GM18951 (cell line): ENCODE data around the gene MOB2.

ENCODE experiments used
- POLR2A ChIP-seq: IDR thresholded peaks from 4 replicates; pipeline ENCODE4 v1.6.1; 2011; ENCODE audit warnings: mild to moderate bottlenecking; ENCODE audit not compliant: insufficient read length, insufficient read depth; ENCODE audit errors: extremely low read depth
- in situ Hi-C: fragments of 300-500 bp; cut with MboI; formaldehyde crosslinking; loops from one replicate; pipeline ENCODE4 v1.12.0; 2022; ENCODE audit warnings: low sequenced_read_pairs, mixed read lengths, inconsistent platforms; ENCODE audit not compliant: unreplicated experiment

MOB2 gene

GRCh38 chr11:1496761-1497095 is 10.1 kb upstream of the MOB2 start:
- in situ Hi-C loops = no loop called here
- TF ChIP-seq POLR2A = no peak

- in situ Hi-C loops = no loop called here
- TF ChIP-seq POLR2A = no peak
These were observed 9.6 kb upstream of the MOB2 start for GRCh38 chr11:1496091-1496760.

- TF ChIP-seq POLR2A = no peak
- in situ Hi-C loops = no loop called here
These were observed 8.1 kb upstream of the MOB2 start for GRCh38 chr11:1494650-1495049.

GRCh38 chr11:1493650-1494244 is 7.2 kb upstream of the MOB2 start:
- TF ChIP-seq POLR2A = no peak
- in situ Hi-C loops = no loop called here

GRCh38 chr11:1491379-1491778 is 4.8 kb upstream of the MOB2 start:
- in situ Hi-C loops = no loop called here
- no peak for TF ChIP-seq POLR2A

GRCh38 chr11:1490651-1491050 is 4.1 kb upstream of the MOB2 start:
- TF ChIP-seq POLR2A = no peak

GRCh38 chr11:1488575-1489180 is 2.1 kb upstream of the MOB2 start:
- in situ Hi-C loops = no loop called here
- no peak for TF ChIP-seq POLR2A

More at GRCh38 chr11:1490651-1491050, 4.1 kb upstream of the MOB2 start:
- in situ Hi-C loops = no loop called here

GRCh38 chr11:1487851-1488574 is 1.4 kb upstream of the MOB2 start:
- in situ Hi-C loops = no loop called here
- no peak for TF ChIP-seq POLR2A

GRCh38 chr11:1487091-1487850 is 692 bp upstream of the MOB2 start:
- in situ Hi-C loops = no loop called here
- TF ChIP-seq POLR2A = no peak

GRCh38 chr11:1485504-1485885 is 1.1 kb downstream of the MOB2 start:
- in situ Hi-C loops = no loop called here
- TF ChIP-seq POLR2A = no peak

GRCh38 chr11:1484695-1485503 is 1.7 kb downstream of the MOB2 start:
- in situ Hi-C loops = no loop called here
- no peak for TF ChIP-seq POLR2A

- TF ChIP-seq POLR2A = no peak
- in situ Hi-C loops = no loop called here
These were observed 2.4 kb downstream of the MOB2 start for GRCh38 chr11:1484061-1484671.
